Umbilical cord (tissue), 2 donors: ENCODE results near the gene ZIC4. TPM values are rescaled to one million over a fixed set of nuclear protein-coding genes. Genes with fewer than 3 reads are reported as not detected.

Experiments
- DNase-seq: peaks from one replicate; pipeline ENCODE4 v3.0.0-alpha.2; 2015; ENCODE audit warnings: low spot score
- total RNA-seq: library from RNA; depleted of rRNA; stranded (reverse); fragments of >200 nt; gene quantifications from one replicate; pipeline ENCODE4 v1.2.3, GENCODE V29; 2014; ENCODE audit warnings: low replicate concordance; ENCODE audit not compliant: insufficient read depth

The ZIC4 gene
- total RNA-seq, 1 donor from 2014 or later: 3.1 TPM

DNA sequence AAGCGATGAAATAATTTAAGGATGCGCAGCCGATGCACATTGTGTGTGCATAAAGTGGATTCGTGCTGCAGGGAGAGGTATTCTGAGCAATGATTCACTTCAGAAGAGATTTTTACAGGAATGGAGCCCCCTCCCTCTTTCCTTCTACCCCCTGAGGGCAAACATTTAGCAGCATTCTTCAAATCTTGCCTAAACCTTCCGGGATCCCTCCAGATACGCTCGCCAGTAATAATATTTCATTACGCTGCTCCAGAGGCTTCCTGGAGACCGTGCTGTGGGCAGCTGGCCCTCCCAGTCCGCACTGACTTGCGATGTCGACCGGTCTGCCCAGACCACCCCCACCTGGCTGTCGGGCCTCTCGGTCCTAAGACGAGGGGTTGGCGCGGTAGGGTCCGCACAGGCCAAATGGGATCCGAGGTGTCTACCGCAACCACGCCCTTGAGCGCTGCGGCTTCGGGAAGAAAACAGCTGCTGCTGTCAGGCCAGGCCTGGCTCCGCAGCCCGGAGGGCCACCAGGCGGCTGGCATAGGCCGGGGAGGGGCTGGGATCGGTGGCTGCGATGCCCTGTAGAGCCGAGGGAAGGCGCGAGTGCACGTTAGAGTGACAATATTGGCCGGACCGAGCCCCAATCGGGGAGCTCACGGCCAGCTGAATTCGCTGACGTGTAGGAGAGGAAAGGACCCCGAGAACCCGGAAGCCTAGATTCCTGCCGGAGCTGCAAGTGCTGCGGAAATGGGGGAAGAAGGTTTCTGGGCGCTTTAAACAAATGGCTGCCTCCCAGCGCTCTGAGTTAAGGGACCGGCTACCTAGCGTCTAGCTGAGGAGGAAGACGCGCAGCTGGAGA is 14.3 kb downstream of the ZIC4 start:
- no peak for DNase-seq

- no peak for DNase-seq
Measured at GRCh38 chr3:147390589-147391569, 15.5 kb downstream of the ZIC4 start.

GRCh38 chr3:147389717-147390116 is 16.6 kb downstream of the ZIC4 start:
- DNase-seq: no peak

DNA sequence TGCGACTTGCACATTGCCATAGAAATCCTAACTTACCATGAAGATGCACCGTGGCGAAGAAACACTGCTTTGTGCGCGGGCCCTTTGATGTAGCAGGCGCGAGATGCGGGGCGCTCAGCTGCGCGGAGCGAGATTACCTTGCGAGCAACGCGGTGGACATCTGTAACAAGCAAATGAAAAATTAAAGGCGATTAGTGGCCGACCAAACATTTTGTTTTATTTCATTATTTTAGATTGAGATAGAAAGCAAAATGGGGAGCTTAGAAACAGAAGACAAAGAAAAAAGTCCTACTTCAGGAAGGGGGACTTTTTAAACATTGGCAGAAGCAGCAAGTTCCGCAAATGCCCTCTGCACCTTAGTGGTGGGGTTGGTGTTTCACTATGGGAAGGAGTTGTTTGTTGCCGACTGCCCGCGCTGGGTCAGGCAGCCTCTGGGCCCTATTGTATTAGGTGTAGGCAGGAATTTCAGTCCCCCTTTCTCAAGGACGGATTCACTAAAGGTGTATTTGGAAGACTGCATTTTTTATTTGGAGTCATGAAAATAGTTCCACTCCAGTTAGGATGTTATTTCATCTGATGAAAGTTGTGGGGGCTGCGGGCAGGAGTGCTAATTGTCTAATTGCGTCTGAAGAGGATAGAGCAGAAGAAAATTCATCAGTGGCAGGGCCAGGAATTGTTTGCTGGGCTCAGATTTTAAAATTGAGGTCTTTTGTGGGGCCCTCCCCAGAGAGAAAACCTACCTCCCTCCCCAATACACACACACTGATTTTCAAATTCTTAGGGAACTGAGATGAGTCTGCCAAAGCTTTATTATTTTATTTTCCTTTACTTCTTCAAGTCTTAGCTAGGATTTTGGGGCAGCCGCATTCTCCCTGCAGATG is 17.4 kb downstream of the ZIC4 start:
- DNase-seq: no peak

GRCh38 chr3:147387885-147388699 is 18.3 kb downstream of the ZIC4 start:
- DNase-seq: no peak

DNA sequence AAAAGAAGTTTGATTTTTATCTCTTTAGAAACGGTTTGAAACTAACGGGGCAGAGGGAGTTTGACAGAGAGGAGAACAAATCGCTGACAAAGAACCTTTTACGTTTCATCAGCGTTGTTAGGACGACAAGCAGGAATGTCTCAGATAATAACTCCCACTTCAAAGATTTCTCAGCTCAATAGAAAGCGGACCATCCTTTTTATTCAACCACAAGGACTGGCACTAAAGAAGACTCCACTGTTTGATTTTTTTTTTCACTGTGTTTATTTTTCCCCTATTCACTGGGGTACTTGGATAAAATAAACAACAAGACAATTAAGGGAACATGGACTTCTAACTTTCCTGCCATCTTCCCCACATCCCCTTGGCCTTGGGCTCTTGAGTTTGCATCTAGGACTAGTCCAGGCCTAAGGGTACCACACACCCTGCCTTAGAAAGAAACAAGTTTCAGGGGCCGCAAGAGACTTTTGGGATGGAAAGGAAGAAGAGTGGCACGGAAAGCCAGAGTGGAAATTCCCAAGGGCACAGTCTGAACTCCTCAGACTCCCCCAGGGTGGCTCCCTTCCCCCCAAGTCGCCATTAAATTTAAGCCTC is 19.0 kb downstream of the ZIC4 start:
- DNase-seq: no peak

DNA sequence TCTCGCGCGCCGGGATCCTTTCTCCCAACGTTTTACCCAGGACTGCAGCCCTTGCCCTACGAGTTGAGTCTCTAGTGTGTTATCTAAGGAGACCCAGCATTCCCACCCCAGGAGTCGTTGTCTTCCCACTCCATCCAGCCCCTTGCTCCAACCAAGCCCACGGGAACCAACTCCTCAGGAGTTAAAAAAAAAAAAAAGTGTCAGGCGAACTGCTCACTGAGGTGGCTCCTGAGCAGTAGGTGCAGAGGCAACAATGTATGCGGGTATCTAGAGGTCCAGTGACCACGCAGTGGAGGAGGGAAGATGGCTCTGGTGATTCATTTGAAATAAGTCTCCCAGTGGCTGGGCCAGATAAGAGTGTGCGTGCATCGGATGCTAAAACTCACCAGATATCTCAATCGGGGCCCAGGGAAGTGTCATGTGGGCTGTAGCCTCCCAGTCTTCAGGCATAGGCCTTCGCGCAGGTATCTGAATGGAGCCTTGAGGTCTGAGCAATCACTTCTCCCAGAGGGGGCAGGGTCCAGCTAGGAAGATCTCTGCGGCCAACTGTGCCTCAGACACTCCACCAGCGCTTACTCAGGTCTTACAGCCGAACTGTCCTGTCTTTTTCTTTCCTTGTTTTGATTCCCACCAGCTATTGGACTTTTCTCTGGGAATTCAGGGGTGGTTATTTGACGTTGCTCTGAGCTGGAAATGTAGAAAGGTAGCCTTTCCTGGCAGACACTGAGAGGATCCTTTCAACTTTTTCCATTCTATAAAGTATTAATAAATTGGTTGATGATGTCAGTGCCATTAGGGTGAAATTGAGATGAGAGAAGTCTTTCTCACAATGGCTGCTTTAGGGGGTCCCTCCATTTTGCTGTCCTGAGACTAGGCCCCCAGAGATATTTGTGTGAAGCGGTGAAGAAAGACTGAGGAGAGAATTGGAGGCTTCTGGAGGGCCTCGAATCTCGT is 21.0 kb downstream of the ZIC4 start:
- DNase-seq: no peak

GRCh38 chr3:147384210-147385058 is 21.9 kb downstream of the ZIC4 start:
- no peak for DNase-seq

DNA sequence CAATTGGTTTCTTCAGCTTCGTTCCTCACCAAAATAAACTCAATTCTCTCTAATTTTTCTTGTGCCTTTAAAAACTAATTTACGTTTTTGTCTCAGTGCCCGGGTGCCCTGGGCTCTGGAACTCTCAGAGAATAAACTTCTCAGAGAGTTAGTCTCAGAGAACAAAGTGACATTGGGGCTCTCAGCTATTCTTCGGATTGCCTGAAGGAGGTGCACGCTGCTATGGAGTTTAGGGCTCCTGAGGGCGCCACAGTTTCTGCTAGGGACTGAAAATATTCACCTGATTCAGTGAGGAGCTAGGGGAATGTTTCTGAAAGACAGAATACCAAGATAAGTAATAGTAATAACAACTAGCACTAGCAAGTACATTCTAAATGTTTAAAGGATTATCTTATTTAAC is 22.7 kb downstream of the ZIC4 start:
- DNase-seq: no peak

- DNase-seq: no peak
Measured at GRCh38 chr3:147381596-147381995, 24.7 kb downstream of the ZIC4 start.

DNA sequence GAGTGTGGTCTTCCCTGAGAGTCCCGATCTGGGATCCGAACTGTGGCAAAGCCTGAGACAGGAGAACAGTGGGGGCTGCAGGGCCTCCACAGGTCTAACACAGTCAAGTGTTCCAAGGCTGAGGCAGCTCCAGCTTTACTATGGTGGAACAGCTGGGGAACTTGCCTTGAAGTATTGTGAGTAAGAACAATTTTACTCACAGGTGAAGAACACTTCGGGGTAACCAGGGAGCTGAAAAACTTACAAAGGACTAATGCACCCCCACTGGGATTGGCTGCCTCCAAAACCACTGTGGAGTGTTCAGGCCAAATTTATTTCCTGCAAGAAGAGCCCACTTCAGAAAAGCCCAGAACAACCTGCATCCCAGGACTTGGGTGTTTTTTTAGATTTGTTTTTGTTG is 25.4 kb downstream of the ZIC4 start:
- DNase-seq: no peak

GRCh38 chr3:147380387-147380951 is 25.9 kb downstream of the ZIC4 start:
- DNase-seq: no peak

DNA sequence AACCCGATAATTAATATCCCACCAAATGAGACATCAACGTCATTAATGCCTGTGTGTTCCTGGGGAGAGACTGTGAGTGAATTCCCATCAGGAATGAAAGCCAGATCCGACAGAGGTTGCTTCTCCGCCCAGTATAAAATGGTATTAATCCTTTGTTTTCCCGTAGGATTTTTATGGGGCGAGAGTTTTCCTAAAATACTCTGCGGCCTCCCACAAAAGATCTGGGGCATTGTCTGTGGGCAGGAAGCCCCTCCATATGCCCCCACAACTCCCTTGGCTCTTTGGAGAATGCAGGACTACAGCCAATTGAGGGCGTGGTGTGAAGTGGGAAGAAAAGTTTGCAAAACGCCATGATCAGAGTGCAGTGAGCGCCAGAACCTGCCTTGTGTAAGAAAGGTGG is 26.7 kb downstream of the ZIC4 start:
- DNase-seq: no peak

DNA sequence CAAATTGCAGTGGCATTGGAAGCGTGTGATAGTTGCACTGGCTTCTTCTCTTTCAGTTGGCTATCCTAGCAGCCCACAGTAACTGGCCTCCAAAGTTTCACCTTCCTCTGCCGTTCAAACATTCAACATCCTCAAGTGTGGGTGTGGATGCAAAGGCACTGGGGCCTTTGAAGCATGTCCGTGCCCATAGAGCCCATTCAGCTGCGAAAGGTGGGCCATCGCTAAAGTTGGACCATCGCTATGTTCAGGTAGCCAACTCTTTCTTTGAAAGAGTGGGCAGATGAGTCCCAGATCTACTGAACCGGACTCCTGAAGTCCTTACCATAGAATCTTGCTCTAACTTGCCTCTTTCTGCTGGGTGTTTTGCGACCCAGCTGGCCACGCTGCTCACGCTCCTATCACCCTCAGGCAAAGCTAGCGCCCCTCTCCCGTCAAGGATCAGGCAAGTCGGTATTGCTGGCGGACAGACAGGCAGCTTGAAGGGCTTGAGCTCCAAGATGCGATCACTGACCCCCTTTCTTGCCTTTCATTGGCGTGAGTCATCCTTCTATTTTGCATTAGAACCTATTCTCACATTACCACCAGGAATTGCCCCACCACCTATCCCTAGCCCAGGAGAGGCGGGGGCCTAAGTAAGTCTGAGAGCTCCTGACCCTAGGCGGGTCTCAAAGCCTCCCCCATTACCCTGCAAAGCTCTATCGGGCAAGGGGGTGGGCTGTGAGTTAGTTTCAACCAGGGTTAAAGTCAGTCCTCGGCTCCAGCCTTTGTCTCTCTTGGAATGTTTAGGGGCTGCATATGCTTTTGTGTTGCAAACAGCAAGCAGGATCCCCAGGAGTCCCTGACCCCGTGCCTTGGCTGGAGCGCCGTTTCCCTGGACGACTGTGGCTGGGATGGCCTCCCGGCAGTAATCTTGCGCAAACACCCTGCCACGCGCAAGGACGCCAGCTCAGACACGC is 28.7 kb downstream of the ZIC4 start:
- no peak for DNase-seq

DNA sequence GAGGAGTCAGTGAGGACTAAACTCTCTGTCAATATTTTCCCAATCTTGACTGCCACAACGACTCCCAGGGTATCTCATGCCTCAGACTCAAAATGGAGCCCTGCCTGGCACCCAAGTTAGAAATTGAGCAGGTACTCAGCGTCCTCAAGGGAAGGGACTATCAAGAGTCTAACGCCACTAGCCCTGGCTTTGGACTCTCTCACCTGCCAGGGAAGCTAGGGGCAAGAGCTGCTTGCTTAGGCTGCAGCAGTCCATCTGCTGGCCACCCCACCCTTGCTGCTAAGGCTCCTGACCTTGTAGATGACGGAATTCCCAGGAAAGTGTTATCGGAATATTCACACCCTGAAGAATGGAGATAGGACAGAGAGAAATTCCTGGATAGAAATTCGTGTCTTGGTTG is 33.0 kb downstream of the ZIC4 start:
- no peak for DNase-seq

- DNase-seq: no peak
Measured at GRCh38 chr3:147372525-147373027, 33.8 kb downstream of the ZIC4 start.
